ENCODE results near the gene ITGB5.
"Not testable (repeated sequence)": the region's sequence is repeated elsewhere in the genome, so short reads cannot be mapped to it uniquely, and the experiment has no call there.

ITGB5 gene

GRCh38 chr3:124832782-124833709 lies 54.1 kb downstream of the ITGB5 start:
- no peak for FAIRE-seq

- FAIRE-seq, result no peak
Measured at GRCh38 chr3:124831628-124832199, 55.5 kb downstream of the ITGB5 start.

GRCh38 chr3:124829819-124830554 lies 57.2 kb downstream of the ITGB5 start:
- FAIRE-seq, result no peak

GRCh38 chr3:124829178-124829818 lies 57.9 kb downstream of the ITGB5 start:
- FAIRE-seq, result no peak

GRCh38 chr3:124827476-124828206 lies 59.5 kb downstream of the ITGB5 start:
- not testable (repeated sequence) for FAIRE-seq

GRCh38 chr3:124826703-124827102 lies 60.5 kb downstream of the ITGB5 start:
- no peak for FAIRE-seq

GRCh38 chr3:124824286-124824915 lies 62.8 kb downstream of the ITGB5 start:
- no peak for FAIRE-seq

- FAIRE-seq, result no peak
Measured at GRCh38 chr3:124823648-124824047, 63.5 kb downstream of the ITGB5 start.

- no peak for FAIRE-seq
Measured at GRCh38 chr3:124823206-124823605, 64.0 kb downstream of the ITGB5 start.

- no peak for FAIRE-seq
Measured at GRCh38 chr3:124821356-124821755, 65.8 kb downstream of the ITGB5 start.

GRCh38 chr3:124818398-124819091 lies 68.6 kb downstream of the ITGB5 start:
- FAIRE-seq, result no peak

GRCh38 chr3:124817079-124817478 lies 70.1 kb downstream of the ITGB5 start:
- FAIRE-seq, result no peak

GRCh38 chr3:124816206-124816605 lies 71.0 kb downstream of the ITGB5 start:
- FAIRE-seq, result no peak

- FAIRE-seq, result no peak
Measured at GRCh38 chr3:124815781-124816180, 71.4 kb downstream of the ITGB5 start.

- FAIRE-seq, result no peak
Measured at GRCh38 chr3:124814620-124815421, 72.3 kb downstream of the ITGB5 start.

GRCh38 chr3:124813541-124813940 lies 73.6 kb downstream of the ITGB5 start:
- no peak for FAIRE-seq

- FAIRE-seq, result no peak
Measured at GRCh38 chr3:124812291-124813265, 74.6 kb downstream of the ITGB5 start.

GRCh38 chr3:124811436-124811835 lies 75.7 kb downstream of the ITGB5 start:
- FAIRE-seq, result no peak

GRCh38 chr3:124810970-124811369 lies 76.2 kb downstream of the ITGB5 start:
- no peak for FAIRE-seq
